Measurements from ENCODE around the gene KCNMB2.

The KCNMB2 gene

GRCh38 chr3:178767581-178767980 lies 231.3 kb downstream of the KCNMB2 start:
- no peak for TF ChIP-seq CTCF (IDR thresholded peaks at IDR 0.05)

- TF ChIP-seq CTCF (IDR thresholded peaks at IDR 0.05) = no peak
Observed at GRCh38 chr3:178768072-178768864, 232.0 kb downstream of the KCNMB2 start.

- no peak for TF ChIP-seq CTCF (IDR thresholded peaks at IDR 0.05)
Observed at GRCh38 chr3:178771511-178771910, 235.3 kb downstream of the KCNMB2 start.

- no peak for TF ChIP-seq CTCF (IDR thresholded peaks at IDR 0.05)
Observed at GRCh38 chr3:178772746-178773145, 236.5 kb downstream of the KCNMB2 start.

- TF ChIP-seq CTCF (IDR thresholded peaks at IDR 0.05) = no peak
Observed at GRCh38 chr3:178773358-178773757, 237.1 kb downstream of the KCNMB2 start.

GRCh38 chr3:178777718-178778411 lies 241.6 kb downstream of the KCNMB2 start:
- TF ChIP-seq CTCF (IDR thresholded peaks at IDR 0.05) = no peak

- TF ChIP-seq CTCF (IDR thresholded peaks at IDR 0.05) = no peak
Observed at GRCh38 chr3:178778589-178778988, 242.4 kb downstream of the KCNMB2 start.
